ENCODE results near the gene NFE2L3. TPM values are rescaled to one million over a fixed set of nuclear protein-coding genes. Genes with fewer than 3 reads are reported as not detected.

NFE2L3 gene
- total and polyA plus RNA-seq, 2 donors (not counting 1 experiment from before 2014, with no cell fraction given) = 1.4 to 1.6 TPM

GRCh38 chr7:26169271-26169670 is 17.3 kb downstream of the NFE2L3 start:
- Histone ChIP-seq H3K4me2 (replicated peaks; ENCODE audit: low read depth, low read length, poor library complexity, severe bottlenecking) (no peak overlapping the region), H2AFZ (ENCODE audit: insufficient read depth, low read depth, low read length, poor library complexity, severe bottlenecking) (no peak overlapping the region), H4K20me1 (ENCODE audit: control insufficient read depth, insufficient read depth, low read length, poor library complexity, severe bottlenecking) (no peaks in the 10 kb centered on the region), H3K27me3 (replicated peaks in 1 of 4; ENCODE audit: control extremely low read depth in 1 of 4, control insufficient read depth in 3 of 4, insufficient read depth in 4 of 4, low read length in 3 of 4) (no peaks in the 10 kb centered on the region), H3K9me3 (ENCODE audit: control extremely low read depth in 1 of 3, control insufficient read depth in 2 of 3, insufficient read depth in 1 of 3, low read length in 2 of 3) (no peaks in the 10 kb centered on the region), H3K9ac (ENCODE audit: low read length) (no peak overlapping the region), H3K36me3 (replicated peaks in 1 of 2; ENCODE audit: control extremely low read depth in 1 of 2, control insufficient read depth in 1 of 2, extremely low read depth in 1 of 2, insufficient read depth in 2 of 2, low read length in 1 of 2) (peaks cover 0 to 6% of the 10 kb centered on the region in 2 experiments), H3K4me3 (ENCODE audit: control extremely low read depth in 1 of 5, extremely low read depth in 1 of 5, insufficient read depth in 1 of 5, low read depth in 2 of 5, low read length in 4 of 5) (no peak overlapping the region), H3K79me2 (ENCODE audit: control insufficient read depth, insufficient read depth, low read length) (peaks cover 6% of the 10 kb centered on the region), H3K27ac (ENCODE audit: low read length in 2 of 2) (no peak overlapping the region), H3K4me1 (ENCODE audit: control insufficient read depth in 2 of 2, insufficient read depth in 2 of 2, low read length in 2 of 2) (peaks cover 0 to 7% of the 10 kb centered on the region in 2 donors)
- TF ChIP-seq EZH2 (IDR thresholded peaks at IDR 0.05; ENCODE audit: borderline replicate concordance, insufficient read depth, low read depth, low read length, poor library complexity, severe bottlenecking) (no peak), CTCF (IDR thresholded peaks at IDR 0.05) (no peak)
- intact Hi-C loops (cut with micrococcal nuclease) = no loop called here
- no peaks in the 10 kb centered on the region for H3K27me3 Mint-ChIP-seq
- ATAC-seq (ENCODE audit: low read depth) (no peak), DNase-seq (no peak)
- 100% methylated on average over 1 of the region's 3 CpGs for WGBS (ENCODE audit: insufficient coverage)
- peaks cover 7% of the 10 kb centered on the region for H3K4me1 Mint-ChIP-seq
- ChIA-PET POLR2A (no interaction called here), CTCF (interaction anchor here (1.3 kb wide), 1 partner anchor 78 kb away, joined by 3 read pairs; no protein-coding TSS in a partner anchor)
- no peak overlapping the region for H3K4me3 Mint-ChIP-seq
- H3K27ac Mint-ChIP-seq = no peak overlapping the region
- no peaks in the 10 kb centered on the region for H3K9me3 Mint-ChIP-seq (ENCODE audit: insufficient read depth)

- ChIA-PET POLR2A (interaction anchor here (0.7 kb wide), 1 partner anchor 9 kb away, joined by 3 read pairs; no protein-coding TSS in a partner anchor), CTCF (interaction anchor here (1.0 to 1.7 kb wide), 3 partner anchors 18 to 80 kb away, joined by 3 read pairs; no protein-coding TSS in a partner anchor)
- H2AFZ ChIP-seq (ENCODE audit: insufficient read depth, low read depth, low read length, poor library complexity, severe bottlenecking) = no peak overlapping the region
- peaks cover 7% of the 10 kb centered on the region for H3K4me1 Mint-ChIP-seq
- no peaks in the 10 kb centered on the region for H3K27me3 ChIP-seq (replicated peaks in 1 of 4; ENCODE audit: control extremely low read depth in 1 of 4, control insufficient read depth in 3 of 4, insufficient read depth in 4 of 4, low read length in 3 of 4)
- DNase-seq (no peak), ATAC-seq (ENCODE audit: low read depth) (no peak)
- no peaks in the 10 kb centered on the region for H3K9me3 Mint-ChIP-seq (ENCODE audit: insufficient read depth)
- peaks cover 0 to 6% of the 10 kb centered on the region in 2 experiments for H3K36me3 ChIP-seq (replicated peaks in 1 of 2; ENCODE audit: control extremely low read depth in 1 of 2, control insufficient read depth in 1 of 2, extremely low read depth in 1 of 2, insufficient read depth in 2 of 2, low read length in 1 of 2)
- no CpG with 5 or more reads among the region's 1 CpG for WGBS (ENCODE audit: insufficient coverage)
- no peak overlapping the region for H3K4me3 ChIP-seq (ENCODE audit: control extremely low read depth in 1 of 5, extremely low read depth in 1 of 5, insufficient read depth in 1 of 5, low read depth in 2 of 5, low read length in 4 of 5)
- no peak overlapping the region for H3K27ac Mint-ChIP-seq
- TF ChIP-seq EZH2 (IDR thresholded peaks at IDR 0.05; ENCODE audit: borderline replicate concordance, insufficient read depth, low read depth, low read length, poor library complexity, severe bottlenecking) (no peak), CTCF (IDR thresholded peaks at IDR 0.05) (no peak)
- no peaks in the 10 kb centered on the region for H3K9me3 ChIP-seq (ENCODE audit: control extremely low read depth in 1 of 3, control insufficient read depth in 2 of 3, insufficient read depth in 1 of 3, low read length in 2 of 3)
- peaks cover 0 to 7% of the 10 kb centered on the region in 2 donors for H3K4me1 ChIP-seq (ENCODE audit: control insufficient read depth in 2 of 2, insufficient read depth in 2 of 2, low read length in 2 of 2)
- no peak overlapping the region for H3K4me2 ChIP-seq (replicated peaks; ENCODE audit: low read depth, low read length, poor library complexity, severe bottlenecking)
- no peaks in the 10 kb centered on the region for H4K20me1 ChIP-seq (ENCODE audit: control insufficient read depth, insufficient read depth, low read length, poor library complexity, severe bottlenecking)
- no peak overlapping the region for H3K4me3 Mint-ChIP-seq
- no peaks in the 10 kb centered on the region for H3K27me3 Mint-ChIP-seq
- H3K27ac ChIP-seq (ENCODE audit: low read length in 2 of 2) = no peak overlapping the region
- intact Hi-C loops (cut with micrococcal nuclease) = no loop called here
- no peak overlapping the region for H3K9ac ChIP-seq (ENCODE audit: low read length)
- peaks cover 7% of the 10 kb centered on the region for H3K79me2 ChIP-seq (ENCODE audit: control insufficient read depth, insufficient read depth, low read length)
Measured at GRCh38 chr7:26170663-26171062, 18.7 kb downstream of the NFE2L3 start.
